Hindlimb muscle (tissue), 1 donor: Measurements from ENCODE around the gene DSN1. TPM values are rescaled to one million over a fixed set of nuclear protein-coding genes. Genes with fewer than 3 reads are reported as not detected.

Source experiments
- DNase-seq: peaks from one replicate; pipeline ENCODE4 v3.0.0-alpha.2; 2013
- polyA plus RNA-seq: library from polyadenylated mRNA; unstranded; fragments of 120-200 nt; gene quantifications from one replicate; pipeline ENCODE4 v1.2.1, GENCODE V29; 2013; ENCODE audit not compliant: insufficient read length

Gene DSN1
- polyA plus RNA-seq, 1 donor, result 7.2 TPM

GRCh38 chr20:36752582-36752981, 21.0 kb downstream of the DSN1 start:
- no peak for DNase-seq

GRCh38 chr20:36745927-36746659, 27.5 kb downstream of the DSN1 start, which contains the start of gene NDRG3:
Gene NDRG3 (minus strand): TSS chr20:36746090. CDS start chr20:36721735, 24,355 bp downstream.
- DNase-seq, result peak; percentile 95

DNA sequence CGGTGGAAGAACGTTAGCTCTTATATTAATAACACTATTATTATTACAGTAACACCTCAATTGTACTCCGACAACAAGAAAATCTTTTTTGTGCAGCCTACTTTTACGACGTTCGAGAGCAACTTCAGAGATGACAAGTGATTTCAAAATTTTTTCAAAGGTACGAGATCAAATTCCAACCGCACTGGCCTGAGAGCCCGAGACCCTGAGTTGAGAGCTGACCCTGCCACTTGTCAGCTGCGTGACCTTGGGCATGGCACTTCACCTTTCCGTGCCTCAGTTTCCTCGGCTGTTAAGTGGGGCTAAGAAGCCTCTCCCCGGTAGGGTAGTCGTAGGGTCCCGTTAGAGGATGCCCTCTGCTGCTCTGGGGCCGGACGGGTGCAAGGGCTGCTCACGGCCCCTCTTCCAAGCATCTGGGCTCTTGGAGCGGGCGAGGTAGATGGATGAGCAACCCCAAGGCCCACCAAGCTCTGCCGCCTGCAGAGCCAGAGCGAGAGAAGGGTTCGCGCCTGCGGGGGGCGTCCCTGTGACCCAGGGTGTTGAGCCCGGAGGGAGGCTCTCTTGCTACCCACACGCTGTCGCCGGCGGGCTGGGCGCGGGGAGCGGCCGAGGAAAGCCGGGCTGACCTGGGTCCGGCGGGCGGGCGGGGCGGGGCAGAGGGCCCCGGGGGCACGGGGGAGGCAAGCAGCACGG, 28.2 kb downstream of the DSN1 start:
- no peak for DNase-seq

DNA sequence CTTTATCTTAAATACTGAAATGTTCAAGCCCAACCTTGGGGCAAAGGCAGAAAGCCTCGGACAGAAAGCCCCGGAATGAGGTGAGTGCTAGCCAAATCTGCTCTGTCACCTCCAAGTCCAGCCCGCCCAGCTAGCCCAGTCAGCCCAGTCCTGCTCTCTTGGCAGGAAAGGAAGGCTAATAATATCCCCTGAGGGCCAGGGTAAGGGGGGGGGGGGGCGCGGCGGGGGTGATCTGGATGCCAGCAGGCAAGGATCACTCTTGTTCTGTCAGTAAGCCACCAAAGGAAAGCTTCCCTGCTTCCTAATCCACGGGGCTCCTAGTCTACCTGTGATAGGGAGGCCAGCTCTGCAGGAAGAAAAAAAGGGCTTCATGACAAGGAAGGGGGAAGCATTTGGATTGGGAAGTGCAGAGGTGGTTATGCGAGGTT, 28.8 kb downstream of the DSN1 start:
- DNase-seq, result no peak

GRCh38 chr20:36744243-36744642, 29.3 kb downstream of the DSN1 start:
- no peak for DNase-seq

GRCh38 chr20:36742558-36742957, 31.0 kb downstream of the DSN1 start:
- DNase-seq, result no peak

DNA sequence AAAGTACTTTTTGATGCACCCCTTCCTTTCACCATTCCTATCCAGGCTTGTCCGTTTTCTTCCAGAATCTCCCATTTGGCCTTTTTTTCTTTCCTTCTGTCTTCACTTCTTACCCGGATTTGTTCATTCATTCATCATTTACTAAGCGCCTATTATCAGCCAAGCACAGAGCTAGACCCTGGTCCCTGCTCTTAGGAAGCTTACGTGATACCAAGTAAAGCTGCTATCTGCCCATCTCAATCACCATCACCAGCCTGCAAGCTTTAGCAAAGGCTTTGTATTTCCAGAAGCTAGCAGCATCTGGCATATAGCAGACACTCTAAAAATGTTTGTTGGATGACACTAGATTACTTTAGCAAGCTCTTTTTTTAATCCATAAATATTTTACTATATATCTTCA, 32.5 kb downstream of the DSN1 start:
- no peak for DNase-seq

DNA sequence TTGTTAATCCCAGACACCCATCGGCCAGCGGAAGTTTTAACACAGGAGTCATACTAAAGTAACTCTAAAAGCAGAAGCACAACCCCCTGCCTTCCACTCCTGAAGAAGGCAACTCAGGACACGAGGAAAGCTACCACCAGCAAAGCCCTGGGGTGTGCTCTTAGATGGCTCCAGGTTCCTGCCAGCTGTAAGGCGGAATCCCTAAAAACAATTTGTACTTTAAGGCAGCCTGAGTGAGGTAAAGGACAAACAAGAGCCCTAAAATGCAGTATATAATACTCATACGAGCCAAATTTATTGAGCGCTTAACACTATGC, 36.4 kb downstream of the DSN1 start:
- no peak for DNase-seq

- DNase-seq, result no peak
Measured at GRCh38 chr20:36736451-36737182, 36.9 kb downstream of the DSN1 start.

- DNase-seq, result no peak
Measured at GRCh38 chr20:36732456-36732855, 41.1 kb downstream of the DSN1 start.

GRCh38 chr20:36728986-36729385, 44.6 kb downstream of the DSN1 start:
- no peak for DNase-seq

- DNase-seq, result no peak
Measured at GRCh38 chr20:36726168-36726567, 47.4 kb downstream of the DSN1 start.

DNA sequence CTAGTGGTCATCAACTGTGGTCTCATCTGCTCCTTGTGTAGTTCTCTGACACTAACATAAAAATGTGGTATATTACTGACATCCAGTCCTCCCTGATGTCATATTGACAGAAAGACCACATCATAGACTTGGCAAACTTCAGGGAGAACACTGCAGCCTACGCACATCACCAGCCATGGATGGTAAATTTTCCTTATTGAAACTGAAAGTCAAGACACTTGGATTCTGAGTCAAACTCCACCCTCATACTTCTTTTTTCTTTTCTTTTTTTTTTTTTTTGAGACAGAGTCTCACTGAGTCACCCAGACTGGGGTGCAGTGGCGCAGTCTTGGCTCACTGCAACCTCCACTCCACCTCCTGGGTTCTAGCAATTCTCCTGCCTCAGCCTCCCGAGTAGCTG, 53.1 kb downstream of the DSN1 start:
- DNase-seq, result no peak

GRCh38 chr20:36717657-36718056, 55.9 kb downstream of the DSN1 start:
- DNase-seq, result no peak

DNA sequence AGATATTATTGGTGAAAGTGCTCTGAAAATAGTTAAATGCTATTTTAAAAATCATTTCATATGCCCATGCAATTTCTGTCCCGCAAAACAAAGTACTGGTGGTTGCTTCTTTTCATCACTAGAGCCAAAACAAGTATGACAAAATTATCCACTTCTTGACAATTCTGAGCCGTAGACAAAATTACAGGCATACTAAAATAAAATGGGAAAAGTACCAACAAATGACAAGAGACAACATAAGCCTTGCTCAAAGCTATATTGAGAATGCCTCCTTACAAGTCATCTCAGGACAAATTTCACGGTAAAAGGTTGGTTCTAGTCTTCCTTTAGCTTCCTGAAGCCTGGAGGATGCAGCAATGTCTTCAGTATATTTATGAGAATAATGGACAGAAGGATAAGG, 56.5 kb downstream of the DSN1 start:
- DNase-seq, result no peak

DNA sequence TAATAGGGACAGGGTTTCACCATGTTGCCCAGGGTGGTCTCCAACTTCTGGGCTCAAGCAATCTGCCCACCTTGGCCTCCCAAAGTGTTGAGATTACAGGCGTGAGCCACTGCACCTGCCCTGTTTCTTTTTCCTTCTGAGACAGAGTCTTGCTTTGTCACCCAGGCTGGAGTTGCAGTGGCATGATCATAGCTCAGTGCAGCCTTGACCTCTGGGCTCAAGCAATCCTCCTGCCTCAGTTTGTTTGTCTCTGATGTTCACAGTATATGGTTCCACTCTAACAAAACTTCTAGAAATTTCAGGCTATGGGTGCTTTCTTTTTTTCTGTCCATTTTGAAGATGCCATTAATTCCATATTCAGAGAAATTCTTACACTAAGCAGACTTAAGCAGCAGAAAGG, 60.8 kb downstream of the DSN1 start:
- no peak for DNase-seq

DNA sequence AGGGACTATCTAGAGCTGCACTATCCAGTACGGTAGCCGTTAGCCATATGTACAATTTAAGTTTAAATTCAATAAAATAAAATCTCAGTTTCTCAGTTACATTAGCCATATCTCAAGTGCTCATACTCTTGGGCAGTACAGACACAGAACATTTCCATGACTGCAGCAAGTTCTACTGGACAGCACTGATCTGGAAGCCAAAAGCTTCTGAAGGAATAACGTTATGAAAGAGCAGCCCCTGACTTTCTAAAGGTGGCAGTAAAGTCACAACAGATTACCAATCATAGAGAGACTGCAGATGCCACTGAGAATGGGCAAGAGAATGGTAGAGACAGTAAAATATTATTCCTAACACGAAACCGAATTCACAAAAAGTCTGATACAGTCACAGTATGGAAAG, 64.4 kb downstream of the DSN1 start:
- no peak for DNase-seq

DNA sequence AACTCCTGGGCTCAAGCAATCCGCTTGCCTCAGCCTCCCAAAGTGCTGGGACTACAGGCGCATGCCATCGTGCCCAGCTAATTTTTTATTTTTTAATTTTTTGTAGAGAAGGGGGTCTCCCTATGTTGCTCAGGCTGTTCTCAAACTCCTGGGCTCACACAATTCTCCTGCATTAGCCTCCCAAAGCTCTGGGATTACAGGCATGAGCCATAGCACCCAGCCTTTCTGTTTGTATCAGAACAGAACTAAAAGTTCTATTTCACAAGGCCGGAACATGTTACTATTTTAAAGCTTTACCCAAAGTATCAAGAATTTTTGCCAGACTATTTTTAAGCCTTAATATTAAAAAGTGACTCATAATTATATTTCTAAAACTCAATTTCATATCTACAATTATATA, 70.0 kb downstream of the DSN1 start:
- DNase-seq, result no peak

Other genes with a start within 250 kb of the DSN1 start
- gene MYL9, start 232.2 kb downstream of the DSN1 start, polyA plus RNA-seq, result 551 TPM
- gene TGIF2, start 200.2 kb downstream of the DSN1 start, polyA plus RNA-seq, result 24.1 TPM
- 41.2 TPM for gene RAB5IF, start 168.0 kb downstream of the DSN1 start, polyA plus RNA-seq
- gene SLA2, start 127.6 kb downstream of the DSN1 start, polyA plus RNA-seq, result 0.13 TPM
- gene NDRG3, start 27.7 kb downstream of the DSN1 start, polyA plus RNA-seq, result 15.8 TPM
- gene TLDC2, start 102.4 kb upstream of the DSN1 start, polyA plus RNA-seq, result 1.0 TPM
- gene SAMHD1, start 177.9 kb upstream of the DSN1 start, polyA plus RNA-seq, result 22.2 TPM